IPS-NIHi7 (cell line): ENCODE measurements around the gene PCDHB7.
"Not testable (repeated sequence)": the region's sequence is repeated elsewhere in the genome, so short reads cannot be mapped to it uniquely, and the experiment has no call there.

ENCODE experiments used
- DNase-seq: peaks from one replicate; pipeline ENCODE4 v3.0.0; 2012; ENCODE audit warnings: mixed read lengths; ENCODE audit errors: extremely low spot score

The PCDHB7 gene

GRCh38 chr5:141180313-141180712, 7.9 kb downstream of the PCDHB7 start:
- no peak for DNase-seq

- peak; percentile 62 for DNase-seq
These were observed 9.8 kb downstream of the PCDHB7 start, which contains the start of gene PCDHB16 for GRCh38 chr5:141182248-141182647. PCDHB16 (plus strand) TSS chr5:141182387; CDS start chr5:141182560, 173 bp downstream.

GRCh38 chr5:141184117-141184855, 11.8 kb downstream of the PCDHB7 start:
- not testable (repeated sequence) for DNase-seq

- DNase-seq, result peak; percentile 69
These were observed 14.6 kb downstream of the PCDHB7 start, which contains the start of gene PCDHB9 for GRCh38 chr5:141186897-141187512. PCDHB9 (plus strand) TSS chr5:141187161; CDS start chr5:141187319, 158 bp downstream.

- not testable (repeated sequence) for DNase-seq
These were observed 16.2 kb downstream of the PCDHB7 start for GRCh38 chr5:141188682-141189081.

- DNase-seq, result not testable (repeated sequence)
These were observed 16.7 kb downstream of the PCDHB7 start for GRCh38 chr5:141189131-141189530.

- peak; percentile 67 for DNase-seq
These were observed 19.8 kb downstream of the PCDHB7 start, which contains the start of gene PCDHB10 for GRCh38 chr5:141192110-141192725. PCDHB10 (plus strand) TSS chr5:141192353; CDS start chr5:141192553, 200 bp downstream.

GRCh38 chr5:141194332-141194731, 21.9 kb downstream of the PCDHB7 start:
- DNase-seq, result not testable (repeated sequence)

GRCh38 chr5:141196363-141196762, 23.9 kb downstream of the PCDHB7 start:
- no peak for DNase-seq

GRCh38 chr5:141199359-141200235, 27.2 kb downstream of the PCDHB7 start, which contains the start of gene PCDHB11:
PCDHB11 (plus strand) TSS chr5:141199627; CDS start chr5:141199775, 148 bp downstream.
- DNase-seq, result peak; percentile 24

- DNase-seq, result not testable (repeated sequence)
These were observed 28.7 kb downstream of the PCDHB7 start for GRCh38 chr5:141201126-141201525.

GRCh38 chr5:141201646-141202045, 29.2 kb downstream of the PCDHB7 start:
- not testable (repeated sequence) for DNase-seq

GRCh38 chr5:141208478-141208877, 36.0 kb downstream of the PCDHB7 start, which contains the start of gene PCDHB12:
PCDHB12 (plus strand) TSS chr5:141208719; CDS start chr5:141208908, 189 bp downstream.
- peak; percentile 23 for DNase-seq

- not testable (repeated sequence) for DNase-seq
These were observed 37.8 kb downstream of the PCDHB7 start for GRCh38 chr5:141210281-141210680.

- DNase-seq, result not testable (repeated sequence)
These were observed 38.4 kb downstream of the PCDHB7 start for GRCh38 chr5:141210849-141211248.

- DNase-seq, result peak; percentile 19
These were observed 41.4 kb downstream of the PCDHB7 start, which contains the start of gene PCDHB13 for GRCh38 chr5:141213656-141214339. PCDHB13 (plus strand) TSS chr5:141213919; CDS start chr5:141214124, 205 bp downstream.

GRCh38 chr5:141214583-141214982, 42.1 kb downstream of the PCDHB7 start:
- not testable (repeated sequence) for DNase-seq

- DNase-seq, result not testable (repeated sequence)
These were observed 43.1 kb downstream of the PCDHB7 start for GRCh38 chr5:141215504-141215903.

- DNase-seq, result not testable (repeated sequence)
These were observed 43.6 kb downstream of the PCDHB7 start for GRCh38 chr5:141216035-141216434.

- DNase-seq, result peak; percentile 76
These were observed 50.8 kb downstream of the PCDHB7 start, which contains the start of gene PCDHB14 for GRCh38 chr5:141223112-141223783. PCDHB14 (plus strand) TSS chr5:141223343; CDS start chr5:141223506, 163 bp downstream.
